GM18951 (cell line): ENCODE measurements around the gene JUP.
"Not testable (repeated sequence)": the region's sequence is repeated elsewhere in the genome, so short reads cannot be mapped to it uniquely, and the experiment has no call there.

ENCODE experiments used
- POLR2A ChIP-seq: IDR thresholded peaks from 4 replicates; pipeline ENCODE4 v1.6.1; 2011; ENCODE audit warnings: mild to moderate bottlenecking; ENCODE audit not compliant: insufficient read length, insufficient read depth; ENCODE audit errors: extremely low read depth
- in situ Hi-C: fragments of 300-500 bp; cut with MboI; formaldehyde crosslinking; loops from one replicate; pipeline ENCODE4 v1.12.0; 2022; ENCODE audit warnings: low sequenced_read_pairs, mixed read lengths, inconsistent platforms; ENCODE audit not compliant: unreplicated experiment

Gene JUP

DNA sequence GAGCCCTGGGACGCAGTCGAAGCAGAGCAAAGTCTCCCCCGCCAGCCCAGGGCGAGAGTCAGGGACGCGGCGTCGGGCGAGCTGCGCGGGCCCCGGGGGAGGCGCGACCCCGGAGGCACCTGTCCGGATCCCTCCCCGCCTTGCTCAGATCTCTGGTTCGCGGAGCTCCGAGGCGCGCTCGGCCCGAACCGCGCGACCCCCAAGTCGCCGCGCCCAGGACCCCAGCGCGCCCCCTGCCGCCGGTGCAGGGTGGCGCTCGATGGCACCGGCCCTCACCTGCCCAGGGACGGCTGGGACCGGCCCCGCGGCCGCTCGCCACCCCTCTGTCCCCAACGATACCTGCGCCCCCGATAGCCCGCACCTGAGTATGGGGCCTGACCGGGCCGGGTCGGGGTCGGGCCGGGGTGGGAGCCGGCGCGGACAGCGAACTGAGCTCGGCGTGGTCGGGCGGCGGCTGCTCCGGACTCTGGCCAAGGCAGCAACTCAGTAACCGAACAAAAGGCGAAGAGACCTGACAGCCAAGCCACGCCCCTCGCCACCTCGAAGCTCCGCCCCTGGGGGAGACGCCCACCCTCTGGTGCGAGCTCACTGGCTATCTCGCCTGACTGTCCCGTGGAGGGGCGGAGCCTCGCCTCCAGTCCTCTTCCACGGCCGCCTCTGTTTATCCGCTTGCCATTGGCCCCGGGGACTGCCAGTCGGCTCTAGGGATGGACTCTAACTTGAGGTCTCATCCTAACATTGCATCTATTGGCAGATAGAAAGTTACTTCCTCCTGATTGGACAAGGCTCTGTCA lies at the start of gene JUP:
Gene JUP (minus strand): TSS at position 485 of the 794 bp plus-strand sequence. CDS start 14,857 bp downstream, outside the sequence.
- TF ChIP-seq POLR2A, result peak; percentile 35
- in situ Hi-C loops, result no loop called here

DNA sequence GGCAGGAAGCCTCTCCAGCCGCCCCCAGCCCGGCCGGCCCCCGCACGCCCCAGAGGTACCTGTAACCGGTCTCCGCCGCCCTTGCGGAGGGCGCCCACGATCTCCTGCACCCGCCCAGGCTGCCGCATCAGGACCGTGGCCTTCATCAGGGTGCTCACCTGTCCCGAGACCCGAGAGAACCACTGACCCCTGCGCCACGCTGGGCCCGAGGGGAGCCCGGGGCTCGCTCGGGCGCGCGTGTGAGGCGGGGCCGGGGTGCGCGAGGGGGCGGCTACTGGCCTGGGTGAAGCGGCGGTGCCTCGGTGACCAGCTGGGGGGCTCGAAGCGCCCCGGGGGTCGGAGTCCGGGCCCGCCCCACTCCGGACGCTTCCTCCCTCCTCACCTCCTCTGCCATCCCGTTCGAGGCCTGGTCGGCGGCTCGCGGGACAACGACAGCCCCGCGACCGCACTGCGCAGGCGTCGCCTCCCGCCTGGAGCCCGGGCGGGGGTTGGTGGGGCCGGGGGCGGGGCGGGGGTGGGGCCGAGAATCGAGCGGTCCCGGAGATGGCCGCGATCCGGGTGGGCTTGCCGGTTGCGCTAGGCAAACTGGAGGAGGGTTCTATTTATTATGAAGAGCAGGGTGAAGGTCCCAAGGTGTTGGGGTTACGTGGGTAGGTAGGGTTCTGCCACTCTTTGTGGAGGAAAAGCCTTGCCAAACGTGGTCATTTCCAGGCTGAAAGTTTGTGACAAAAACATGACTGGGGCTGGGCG lies 49.5 kb upstream of the JUP start, which contains the start of gene NT5C3B:
Gene NT5C3B (minus strand): TSS at position 433 of the 750 bp plus-strand sequence. CDS start 39 bp downstream, at position 394.
- TF ChIP-seq POLR2A, result peak; percentile 59
- in situ Hi-C loops, result no loop called here

DNA sequence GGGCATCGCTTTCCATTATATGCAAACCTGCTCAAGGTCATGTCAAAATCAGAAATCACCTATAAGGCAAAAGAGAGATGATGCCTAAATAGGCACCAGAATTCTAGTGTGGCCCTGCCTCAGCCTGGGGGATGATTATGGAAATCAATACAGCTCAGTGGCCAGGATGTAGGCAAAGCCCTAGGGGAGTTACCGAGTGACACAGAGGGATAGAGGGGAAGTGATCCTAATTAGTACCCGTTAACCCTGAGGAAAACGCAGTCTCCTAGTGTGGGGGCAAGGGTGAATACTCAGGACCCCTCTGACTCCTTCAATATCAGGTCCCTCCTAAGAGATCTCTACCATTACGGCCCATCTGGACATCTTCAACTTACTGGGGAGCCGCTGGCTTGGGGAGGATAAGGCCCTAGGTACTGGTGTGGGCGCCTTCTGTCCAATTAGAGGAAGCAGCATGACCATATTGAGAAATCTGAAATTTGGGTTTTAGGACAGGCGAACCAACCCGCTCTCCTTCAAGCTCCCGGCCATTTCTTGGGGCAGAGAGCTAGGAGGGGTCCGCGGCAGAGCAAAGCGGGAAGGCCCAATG lies 48.8 kb upstream of the JUP start:
- no peak for TF ChIP-seq POLR2A
- in situ Hi-C loops, result no loop called here

DNA sequence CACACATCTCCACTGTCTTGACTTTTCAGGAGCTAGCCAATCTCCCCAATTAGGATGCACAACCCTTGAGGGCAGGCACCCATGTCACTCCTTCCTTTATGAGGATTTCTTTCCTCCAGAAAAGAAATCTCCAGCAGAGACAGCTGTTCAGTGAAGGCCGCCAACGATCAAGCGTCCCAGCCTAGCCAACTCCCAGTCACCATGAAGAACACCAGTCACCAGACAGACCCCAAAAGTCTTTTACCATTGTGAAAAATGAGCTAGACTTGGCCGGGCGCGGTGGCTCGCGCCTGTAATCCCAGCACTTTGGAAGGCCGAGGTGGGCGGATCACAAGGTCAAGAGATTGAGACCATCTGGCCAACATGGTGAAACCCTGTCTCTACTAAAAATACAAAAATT lies 43.5 kb upstream of the JUP start:
- in situ Hi-C loops, result not testable (repeated sequence)

DNA sequence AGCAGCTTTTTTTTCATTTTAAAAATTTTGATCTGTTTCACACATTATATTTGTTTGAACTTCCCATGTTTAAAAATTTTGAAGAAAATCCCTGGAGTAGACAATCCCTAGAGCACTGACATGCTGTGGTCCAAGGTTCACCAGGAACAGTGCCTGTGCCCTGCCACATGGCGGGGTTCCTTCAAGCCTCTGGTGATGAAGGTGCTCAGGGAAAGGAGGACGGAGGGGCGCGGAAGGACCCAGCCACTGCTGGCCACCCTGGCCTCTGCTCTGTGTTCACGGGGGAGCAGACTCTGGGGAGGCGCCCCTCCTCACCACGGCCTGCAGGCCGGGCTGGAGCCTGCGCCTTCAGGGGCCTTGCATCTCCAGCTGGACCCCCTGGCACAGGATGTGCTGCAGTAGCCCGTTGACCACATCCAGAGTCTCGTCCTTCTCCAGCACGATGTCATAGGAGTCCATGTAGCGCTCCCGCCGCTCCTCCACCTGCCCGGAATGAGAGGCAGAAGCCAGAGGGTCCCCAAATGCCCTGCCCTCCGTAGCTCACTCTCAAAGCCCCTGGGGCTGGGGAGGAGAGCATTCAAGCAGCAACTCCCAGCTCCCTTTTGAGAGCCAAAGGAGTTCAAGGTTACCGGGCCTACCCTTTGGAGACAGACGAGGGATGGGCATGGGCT lies 38.8 kb upstream of the JUP start:
- TF ChIP-seq POLR2A, result no peak
- in situ Hi-C loops, result no loop called here

DNA sequence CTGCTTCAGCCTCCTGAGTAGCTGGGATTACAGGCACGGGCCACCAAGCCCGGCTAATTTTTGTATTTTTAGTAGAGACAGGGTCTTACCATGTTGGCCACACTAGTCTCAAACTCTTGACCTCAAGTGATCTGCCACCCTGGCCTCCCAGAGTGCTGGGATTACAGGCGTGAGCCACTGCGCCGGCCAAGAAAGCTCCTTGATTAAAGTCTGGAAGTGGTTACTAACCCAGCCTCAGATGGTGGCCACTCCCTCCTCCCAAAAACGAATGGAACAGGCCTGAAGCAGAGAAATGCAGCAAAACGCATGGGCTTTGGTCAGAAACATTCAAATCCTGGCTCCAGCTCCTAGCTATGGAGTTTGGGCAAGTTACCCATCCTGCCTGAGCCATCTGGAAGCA lies 37.6 kb upstream of the JUP start:
- in situ Hi-C loops, result no loop called here
- TF ChIP-seq POLR2A, result no peak

DNA sequence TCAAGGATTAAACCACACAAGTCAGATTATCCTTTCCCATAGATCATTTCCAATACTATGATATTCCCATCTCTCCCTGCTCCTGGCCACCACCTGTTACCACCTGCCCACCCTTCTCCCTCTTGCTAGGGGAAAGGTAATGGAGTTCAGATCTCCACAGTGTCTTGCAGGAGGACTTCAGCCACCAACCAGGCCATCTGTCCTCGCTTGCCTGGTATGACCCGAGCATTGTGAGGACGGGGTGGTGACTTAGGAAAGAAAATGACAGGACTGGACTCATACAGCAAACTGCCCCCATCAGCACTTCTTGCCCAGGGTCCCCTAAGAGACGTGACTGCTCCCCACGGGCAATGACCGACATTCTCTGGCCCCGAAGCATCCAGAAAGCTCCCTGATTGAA lies 37.1 kb upstream of the JUP start:
- no peak for TF ChIP-seq POLR2A
- in situ Hi-C loops, result no loop called here

DNA sequence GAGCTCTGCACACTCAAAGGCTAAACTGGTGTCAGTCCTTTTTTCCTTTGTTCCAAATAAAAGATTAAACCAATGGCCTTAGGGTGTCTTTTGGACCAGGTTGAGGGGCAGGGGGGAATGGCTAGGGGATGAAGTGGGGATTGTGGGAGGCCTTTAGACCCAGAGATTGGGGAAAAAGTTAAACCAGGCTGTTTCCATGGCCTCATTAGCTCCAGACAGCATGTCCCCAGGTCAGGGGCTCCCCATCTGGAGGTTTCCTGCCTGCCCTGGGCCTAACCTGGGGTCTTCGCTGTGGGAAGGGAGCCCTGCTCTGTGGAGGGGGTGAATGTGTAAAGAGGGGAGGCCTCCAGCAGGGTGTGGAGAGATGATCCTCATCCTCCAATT lies 36.6 kb upstream of the JUP start:
- no peak for TF ChIP-seq POLR2A
- in situ Hi-C loops, result no loop called here

DNA sequence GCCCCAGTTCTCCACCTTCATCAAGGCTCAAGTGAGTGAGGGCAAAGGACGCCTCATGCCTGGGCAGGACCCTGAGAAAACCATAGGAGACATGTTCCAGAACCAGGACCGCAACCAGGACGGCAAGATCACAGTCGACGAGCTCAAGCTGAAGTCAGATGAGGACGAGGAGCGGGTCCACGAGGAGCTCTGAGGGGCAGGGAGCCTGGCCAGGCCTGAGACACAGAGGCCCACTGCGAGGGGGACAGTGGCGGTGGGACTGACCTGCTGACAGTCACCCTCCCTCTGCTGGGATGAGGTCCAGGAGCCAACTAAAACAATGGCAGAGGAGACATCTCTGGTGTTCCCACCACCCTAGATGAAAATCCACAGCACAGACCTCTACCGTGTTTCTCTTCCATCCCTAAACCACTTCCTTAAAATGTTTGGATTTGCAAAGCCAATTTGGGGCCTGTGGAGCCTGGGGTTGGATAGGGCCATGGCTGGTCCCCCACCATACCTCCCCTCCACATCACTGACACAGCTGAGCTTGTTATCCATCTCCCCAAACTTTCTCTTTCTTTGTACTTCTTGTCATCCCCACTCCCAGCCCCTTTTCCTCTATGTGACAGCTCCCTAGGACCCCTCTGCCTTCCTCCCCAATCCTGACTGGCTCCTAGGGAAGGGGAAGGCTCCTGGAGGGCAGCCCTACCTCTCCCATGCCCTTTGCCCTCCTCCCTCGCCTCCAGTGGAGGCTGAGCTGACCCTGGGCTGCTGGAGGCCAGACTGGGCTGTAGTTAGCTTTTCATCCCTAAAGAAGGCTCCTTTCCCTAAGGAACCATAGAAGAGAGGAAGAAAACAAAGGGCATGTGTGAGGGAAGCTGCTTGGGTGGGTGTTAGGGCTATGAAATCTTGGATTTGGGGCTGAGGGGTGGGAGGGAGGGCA lies 36.0 kb upstream of the JUP start:
- in situ Hi-C loops, result no loop called here
- TF ChIP-seq POLR2A, result no peak

DNA sequence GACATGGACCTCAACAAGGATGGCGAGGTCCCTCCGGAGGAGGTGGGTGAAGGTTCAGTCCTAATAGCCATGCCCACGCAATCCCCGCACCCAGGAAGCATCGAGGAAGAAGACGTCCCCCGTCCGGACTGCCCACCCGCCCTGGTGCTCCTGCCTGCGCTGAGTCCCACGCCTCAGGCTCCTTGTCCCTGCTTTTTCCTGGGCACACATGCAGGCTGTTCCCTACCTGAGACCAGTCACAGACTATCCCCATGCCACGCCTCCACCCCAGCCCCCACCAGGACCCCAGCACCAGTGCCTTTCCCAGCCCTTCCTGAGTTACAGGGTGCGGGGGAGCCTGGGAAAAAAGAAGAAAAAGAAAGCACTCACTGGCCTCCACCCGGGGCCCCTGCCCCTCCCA lies 35.3 kb upstream of the JUP start:
- no peak for TF ChIP-seq POLR2A
- in situ Hi-C loops, result no loop called here

DNA sequence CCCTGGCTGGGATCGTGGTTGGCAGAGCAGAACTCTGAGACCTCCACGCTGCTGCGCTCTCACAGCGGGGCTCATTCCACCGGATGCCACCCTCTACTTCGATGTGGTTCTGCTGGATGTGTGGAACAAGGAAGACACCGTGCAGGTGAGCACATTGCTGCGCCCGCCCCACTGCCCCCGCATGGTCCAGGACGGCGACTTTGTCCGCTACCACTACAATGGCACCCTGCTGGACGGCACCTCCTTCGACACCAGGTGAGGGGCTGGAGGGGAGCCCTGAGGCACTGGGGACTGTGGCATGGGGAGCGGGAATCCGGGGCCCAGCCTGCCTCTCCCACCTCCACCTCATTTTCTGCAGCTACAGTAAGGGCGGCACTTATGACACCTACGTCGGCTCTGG lies 31.5 kb upstream of the JUP start:
- no peak for TF ChIP-seq POLR2A
- in situ Hi-C loops, result no loop called here

DNA sequence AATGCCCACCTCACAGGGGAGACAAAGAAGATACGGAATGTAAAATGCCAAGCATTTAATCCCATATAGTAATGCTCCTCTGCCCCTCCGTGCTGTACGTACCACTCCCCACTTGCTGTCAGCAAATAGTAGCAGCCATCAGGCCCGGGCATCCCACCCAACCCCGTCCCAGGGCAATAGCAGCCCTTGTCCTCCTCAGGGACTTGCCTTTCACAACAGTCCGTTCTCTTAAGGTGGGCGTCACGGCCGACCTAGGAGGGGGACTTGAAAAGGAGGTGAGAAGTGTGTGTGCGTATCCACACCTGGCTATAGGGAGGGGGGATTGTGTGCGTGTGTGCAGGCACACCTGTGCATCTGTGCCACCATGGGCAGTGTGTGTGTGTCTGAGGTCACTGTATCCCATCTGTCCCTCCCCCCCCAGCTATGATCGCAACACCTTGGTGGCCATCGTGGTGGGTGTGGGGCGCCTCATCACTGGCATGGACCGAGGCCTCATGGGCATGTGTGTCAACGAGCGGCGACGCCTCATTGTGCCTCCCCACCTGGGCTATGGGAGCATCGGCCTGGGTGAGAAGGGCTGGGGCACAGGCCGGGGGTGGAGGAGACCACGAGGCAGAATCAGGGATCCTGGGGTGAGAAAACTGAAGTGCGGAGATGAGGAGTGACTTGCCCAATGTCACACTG lies 30.3 kb upstream of the JUP start:
- TF ChIP-seq POLR2A, result no peak
- in situ Hi-C loops, result no loop called here
